Fibroblast of lung (primary cell): ENCODE results near the gene ACP5. TPM values are rescaled to one million over a fixed set of nuclear protein-coding genes. Genes with fewer than 3 reads are reported as not detected.
"Not testable (repeated sequence)": the region's sequence is repeated elsewhere in the genome, so short reads cannot be mapped to it uniquely, and the experiment has no call there.

ENCODE experiments used
- DNase-seq, 2 donors: peaks; one replicate each; pipeline versions ENCODE4 v3.0.0 to v3.0.0-alpha.2; 2010; ENCODE audit warnings: low read depth in 2 of 2
- H2AFZ ChIP-seq: 2 replicates; pipeline ENCODE4 v1.5.1; 2012; ENCODE audit warnings: low read length, control low read depth, inconsistent platforms
- H3K27ac ChIP-seq: 2 replicates; pipeline ENCODE4 v1.5.1; 2011; ENCODE audit warnings: low read length, control low read depth; ENCODE audit not compliant: insufficient read depth
- H3K27me3 ChIP-seq: 2 replicates; pipeline ENCODE4 v1.5.1; 2011; ENCODE audit warnings: mild to moderate bottlenecking, low read length; ENCODE audit not compliant: control insufficient read depth, insufficient read depth
- H3K36me3 ChIP-seq: 2 replicates; pipeline ENCODE4 v1.5.1; 2011; ENCODE audit warnings: low read length; ENCODE audit not compliant: control insufficient read depth, insufficient read depth
- H3K4me1 ChIP-seq: 2 replicates; pipeline ENCODE4 v1.5.1; 2011; ENCODE audit warnings: low read length; ENCODE audit not compliant: control insufficient read depth, insufficient read depth; ENCODE audit errors: extremely low read depth
- H3K4me2 ChIP-seq: 2 replicates; pipeline ENCODE4 v1.5.1; 2011; ENCODE audit warnings: low read length, control low read depth; ENCODE audit not compliant: insufficient read depth; ENCODE audit errors: extremely low read depth
- H3K4me3 ChIP-seq, 4 experiments: fragments of 200-600 bp in 1 of 4; sonication (generic) in 1 of 4; replicated peaks in 1 of 4; 2 replicates each; pipeline ENCODE4 v1.5.1; 2011 to 2016; ENCODE audit warnings: low read length in 4 of 4, low read depth in 3 of 4, mild to moderate bottlenecking in 3 of 4, control low read depth in 2 of 4, inconsistent platforms in 1 of 4, mixed read lengths in 1 of 4; ENCODE audit not compliant: insufficient read depth in 1 of 4; ENCODE audit errors: control extremely low read depth in 1 of 4
- H3K79me2 ChIP-seq: 2 replicates; pipeline ENCODE4 v1.5.1; 2012; ENCODE audit warnings: mild to moderate bottlenecking, low read length, inconsistent platforms; ENCODE audit not compliant: control insufficient read depth, insufficient read depth
- H3K9ac ChIP-seq: 2 replicates; pipeline ENCODE4 v1.5.1; 2011; ENCODE audit warnings: mild to moderate bottlenecking, low read length, control low read depth; ENCODE audit not compliant: insufficient read depth
- H3K9me3 ChIP-seq: 2 replicates; pipeline ENCODE4 v1.5.1; 2012; ENCODE audit warnings: low read depth, low read length; ENCODE audit not compliant: control insufficient read depth, insufficient read depth
- H4K20me1 ChIP-seq: 2 replicates; pipeline ENCODE4 v1.5.1; 2011; ENCODE audit warnings: low read length; ENCODE audit not compliant: control insufficient read depth, insufficient read depth; ENCODE audit errors: extremely low read depth
- CTCF ChIP-seq, 2 donors: IDR thresholded peaks in 1 of 2; conservative IDR thresholded peaks in 1 of 2; 1 replicate in 1 of 2; 2 replicates in 1 of 2; pipeline ENCODE4 v1.5.1; 2011 to 2012; ENCODE audit warnings: low read length in 2 of 2, control low read depth in 1 of 2, inconsistent platforms in 1 of 2, low read depth in 1 of 2, mild to moderate bottlenecking in 1 of 2
- EZH2 ChIP-seq: IDR thresholded peaks from 2 replicates; pipeline ENCODE4 v1.5.1; 2012; ENCODE audit warnings: low read length, control low read depth, mild to moderate bottlenecking; ENCODE audit errors: missing control alignments
- polyA plus RNA-seq, 2 donors: library from polyadenylated mRNA; depleted of rRNA in 1 of 2; stranded (reverse) in 1 of 2; unstranded in 1 of 2; fragments of >200 nt; gene quantifications; 2 replicates each; pipeline ENCODE4 v1.2.1, GENCODE V29; 2011 to 2012; ENCODE audit warnings: missing spikeins in 1 of 2
- total RNA-seq: library from RNA; depleted of rRNA; stranded (reverse); fragments of >200 nt; gene quantifications from 2 replicates; pipeline ENCODE4 v1.2.1, GENCODE V29; 2014

ACP5 gene
- total and polyA plus RNA-seq, 2 donors (not counting 1 experiment from before 2014, with no cell fraction given) = 1.2 to 2.2 TPM

DNA sequence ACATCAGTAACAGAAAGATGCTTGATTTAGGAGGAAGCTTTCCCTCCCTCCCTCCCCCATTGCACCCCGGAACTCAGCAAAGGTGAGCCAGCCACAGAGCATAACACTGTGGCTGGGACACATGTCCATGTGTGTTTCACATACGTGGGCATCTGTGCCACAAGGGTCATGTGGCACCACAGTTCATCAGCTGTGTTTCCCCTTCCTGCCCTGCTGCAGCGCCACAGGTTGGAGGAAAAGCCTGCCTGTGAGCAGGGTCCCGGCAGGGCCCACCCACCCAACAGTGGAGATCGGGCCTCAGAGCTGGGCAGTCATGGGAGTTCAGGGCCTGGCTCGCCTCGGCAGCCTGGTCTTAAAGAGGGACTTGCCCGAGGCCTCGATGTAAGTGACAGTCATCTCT is 2.8 kb downstream of the ACP5 start:
- no peak for DNase-seq

DNA sequence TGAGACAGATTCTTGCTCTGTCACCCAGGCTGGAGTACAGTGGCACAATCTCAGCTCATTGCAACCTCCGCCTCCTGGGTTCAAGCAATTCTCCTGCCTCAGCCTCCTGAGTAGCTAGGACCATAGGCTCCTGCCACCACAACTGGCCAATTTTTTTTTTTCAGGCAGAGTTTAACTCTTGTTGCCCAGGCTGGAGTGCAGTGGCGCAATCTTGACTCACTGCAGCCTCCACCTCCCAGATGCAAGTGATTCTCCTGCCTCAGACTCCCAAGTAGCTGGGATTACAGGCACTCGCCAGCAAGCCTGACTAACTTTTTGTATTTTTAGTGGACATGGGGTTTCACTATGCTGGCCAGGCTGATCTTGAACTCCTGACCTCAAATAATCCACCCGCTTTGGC is 3.7 kb downstream of the ACP5 start:
- H3K9ac ChIP-seq, H3K79me2 ChIP-seq, H3K4me3 ChIP-seq, H2AFZ ChIP-seq, H3K4me1 ChIP-seq, DNase-seq, H3K9me3 ChIP-seq, H4K20me1 ChIP-seq, H3K27me3 ChIP-seq, H3K27ac ChIP-seq, H3K4me2 ChIP-seq, H3K36me3 ChIP-seq: not testable (repeated sequence)

More for the DNA sequence above, 2.8 kb downstream of the ACP5 start:
- H3K27me3 ChIP-seq = peaks cover 3% of the 10 kb centered on the region
- H4K20me1 ChIP-seq = no peaks in the 10 kb centered on the region
- no peak overlapping the region for H3K9ac ChIP-seq
- no peaks in the 10 kb centered on the region for H3K9me3 ChIP-seq
- no peaks in the 10 kb centered on the region for H3K36me3 ChIP-seq
- H3K4me3 ChIP-seq = no peak overlapping the region
- H3K79me2 ChIP-seq = no peaks in the 10 kb centered on the region
- peaks cover 2% of the 10 kb centered on the region for H3K4me1 ChIP-seq
- no peak overlapping the region for H3K27ac ChIP-seq
- H2AFZ ChIP-seq = no peak overlapping the region
- TF ChIP-seq CTCF (conservative IDR thresholded peaks at IDR 0.05 in 1 of 2, IDR thresholded peaks at IDR 0.05 in 1 of 2; ENCODE audit: low read depth in 1 of 2, low read length in 2 of 2) = no peak
- no peak for TF ChIP-seq EZH2
- H3K4me2 ChIP-seq = no peak overlapping the region

- H3K27ac ChIP-seq, DNase-seq, H3K36me3 ChIP-seq, H2AFZ ChIP-seq, H3K4me3 ChIP-seq, H3K9me3 ChIP-seq, H3K27me3 ChIP-seq, H3K9ac ChIP-seq, H3K4me1 ChIP-seq, H3K4me2 ChIP-seq, H4K20me1 ChIP-seq, H3K79me2 ChIP-seq: not testable (repeated sequence)
Observed at GRCh38 chr19:11573354-11573753, 4.1 kb downstream of the ACP5 start.

GRCh38 chr19:11570039-11570462 is 7.4 kb downstream of the ACP5 start:
- Histone ChIP-seq H4K20me1 (no peaks in the 10 kb centered on the region), H3K36me3 (no peaks in the 10 kb centered on the region), H3K27me3 (no peaks in the 10 kb centered on the region), H3K4me2 (no peak overlapping the region), H3K79me2 (no peaks in the 10 kb centered on the region), H3K27ac (no peak overlapping the region), H3K9me3 (no peaks in the 10 kb centered on the region), H3K4me3 (no peak overlapping the region), H3K4me1 (no peaks in the 10 kb centered on the region), H2AFZ (no peak overlapping the region), H3K9ac (no peak overlapping the region)
- no peak for DNase-seq
- TF ChIP-seq CTCF (conservative IDR thresholded peaks at IDR 0.05 in 1 of 2, IDR thresholded peaks at IDR 0.05 in 1 of 2; ENCODE audit: low read depth in 1 of 2, low read length in 2 of 2) = no peak
- TF ChIP-seq EZH2 = no peak
